ENCODE data around the gene KLHL7.
A peak's percentile ranks its signal among the peaks of the same experiment; 100 is the strongest.
"Not testable (repeated sequence)": the region's sequence is repeated elsewhere in the genome, so short reads cannot be mapped to it uniquely, and the experiment has no call there.

The KLHL7 gene

GRCh38 chr7:23184291-23184690 lies 78.7 kb downstream of the KLHL7 start:
- no peak overlapping the region for H3K27ac Mint-ChIP-seq
- peaks cover 11% of the 10 kb centered on the region for H3K9me3 Mint-ChIP-seq
- DNase-seq = no peak
- H3K4me3 Mint-ChIP-seq = peak overlapping the region; percentile 70
- peaks cover 32% of the 10 kb centered on the region for H3K4me1 Mint-ChIP-seq
- peaks cover 57% of the 10 kb centered on the region for H3K36me3 Mint-ChIP-seq (ENCODE audit: low read depth)
- TF ChIP-seq CTCF (IDR thresholded peaks at IDR 0.05) = no peak
- no peaks in the 10 kb centered on the region for H3K27me3 Mint-ChIP-seq (ENCODE audit: low read depth, poor library complexity)

GRCh38 chr7:23184709-23185359 lies 79.2 kb downstream of the KLHL7 start:
- H3K4me3 Mint-ChIP-seq = no peak overlapping the region
- H3K9me3 Mint-ChIP-seq = peaks cover 15% of the 10 kb centered on the region
- H3K27ac Mint-ChIP-seq = no peak overlapping the region
- no peak for TF ChIP-seq CTCF (IDR thresholded peaks at IDR 0.05)
- peaks cover 62% of the 10 kb centered on the region for H3K36me3 Mint-ChIP-seq (ENCODE audit: low read depth)
- H3K27me3 Mint-ChIP-seq (ENCODE audit: low read depth, poor library complexity) = no peaks in the 10 kb centered on the region
- DNase-seq = no peak
- H3K4me1 Mint-ChIP-seq = peaks cover 32% of the 10 kb centered on the region

- TF ChIP-seq CTCF (IDR thresholded peaks at IDR 0.05) = no peak
- no peak overlapping the region for H3K4me3 Mint-ChIP-seq
- H3K4me1 Mint-ChIP-seq = peaks cover 28% of the 10 kb centered on the region
- H3K27ac Mint-ChIP-seq = no peak overlapping the region
- peaks cover 15% of the 10 kb centered on the region for H3K9me3 Mint-ChIP-seq
- H3K36me3 Mint-ChIP-seq (ENCODE audit: low read depth) = peaks cover 73% of the 10 kb centered on the region
- no peak for DNase-seq
- no peaks in the 10 kb centered on the region for H3K27me3 Mint-ChIP-seq (ENCODE audit: low read depth, poor library complexity)
Observed at GRCh38 chr7:23185980-23186379, 80.4 kb downstream of the KLHL7 start.

- Mint-ChIP-seq H3K27me3 (ENCODE audit: low read depth, poor library complexity) (no peaks in the 10 kb centered on the region), H3K9me3 (peaks cover 15% of the 10 kb centered on the region), H3K4me1 (no peaks in the 10 kb centered on the region), H3K4me3 (no peak overlapping the region), H3K36me3 (ENCODE audit: low read depth) (peaks cover 90% of the 10 kb centered on the region), H3K27ac (peak overlapping the region; percentile 22)
- TF ChIP-seq CTCF (IDR thresholded peaks at IDR 0.05) = no peak
- no peak for DNase-seq
Observed at GRCh38 chr7:23191022-23191421, 85.4 kb downstream of the KLHL7 start.

- not testable (repeated sequence) for H3K27me3 Mint-ChIP-seq (ENCODE audit: low read depth, poor library complexity); DNase-seq
- peaks cover 84% of the 10 kb centered on the region for H3K36me3 Mint-ChIP-seq (ENCODE audit: low read depth)
Observed at GRCh38 chr7:23193650-23194227, 88.2 kb downstream of the KLHL7 start.

GRCh38 chr7:23196306-23196705 lies 90.7 kb downstream of the KLHL7 start:
- H3K27ac Mint-ChIP-seq = no peak overlapping the region
- no peak for TF ChIP-seq CTCF (IDR thresholded peaks at IDR 0.05)
- H3K4me3 Mint-ChIP-seq = no peak overlapping the region
- H3K36me3 Mint-ChIP-seq (ENCODE audit: low read depth) = peaks cover 80% of the 10 kb centered on the region
- H3K27me3 Mint-ChIP-seq (ENCODE audit: low read depth, poor library complexity) = no peaks in the 10 kb centered on the region
- no peak for DNase-seq
- no peaks in the 10 kb centered on the region for H3K4me1 Mint-ChIP-seq
- no peaks in the 10 kb centered on the region for H3K9me3 Mint-ChIP-seq

More at GRCh38 chr7:23193650-23194227, 88.2 kb downstream of the KLHL7 start:
- not testable (repeated sequence) for H3K27ac Mint-ChIP-seq, H3K4me3 Mint-ChIP-seq, H3K4me1 Mint-ChIP-seq, H3K9me3 Mint-ChIP-seq

GRCh38 chr7:23197745-23198144 lies 92.2 kb downstream of the KLHL7 start:
- peaks cover 77% of the 10 kb centered on the region for H3K36me3 Mint-ChIP-seq (ENCODE audit: low read depth)
- not testable (repeated sequence) for H3K4me1 Mint-ChIP-seq; DNase-seq; H3K4me3 Mint-ChIP-seq; H3K9me3 Mint-ChIP-seq; H3K27ac Mint-ChIP-seq; H3K27me3 Mint-ChIP-seq (ENCODE audit: low read depth, poor library complexity)
